Endometrial microvascular endothelial cells (primary cell): ENCODE results near the gene BAX. TPM values are rescaled to one million over a fixed set of nuclear protein-coding genes. Genes with fewer than 3 reads are reported as not detected.

Source experiments
- in situ Hi-C: cut with HindIII; loops from 2 replicates; pipeline ENCODE4 v1.10.0; 2017; ENCODE audit warnings: low sequenced_read_pairs, low pct_unique_long_range_greater_than_20kb; ENCODE audit errors: inconsistent ontology term
- total RNA-seq: library from RNA; depleted of rRNA; stranded (reverse); fragments of >200 nt; gene quantifications from one replicate; pipeline ENCODE4 v1.2.3, GENCODE V29; 2015; ENCODE audit errors: inconsistent ontology term

Gene BAX
- total RNA-seq, 1 donor from 2014 or later, result 149 TPM

DNA sequence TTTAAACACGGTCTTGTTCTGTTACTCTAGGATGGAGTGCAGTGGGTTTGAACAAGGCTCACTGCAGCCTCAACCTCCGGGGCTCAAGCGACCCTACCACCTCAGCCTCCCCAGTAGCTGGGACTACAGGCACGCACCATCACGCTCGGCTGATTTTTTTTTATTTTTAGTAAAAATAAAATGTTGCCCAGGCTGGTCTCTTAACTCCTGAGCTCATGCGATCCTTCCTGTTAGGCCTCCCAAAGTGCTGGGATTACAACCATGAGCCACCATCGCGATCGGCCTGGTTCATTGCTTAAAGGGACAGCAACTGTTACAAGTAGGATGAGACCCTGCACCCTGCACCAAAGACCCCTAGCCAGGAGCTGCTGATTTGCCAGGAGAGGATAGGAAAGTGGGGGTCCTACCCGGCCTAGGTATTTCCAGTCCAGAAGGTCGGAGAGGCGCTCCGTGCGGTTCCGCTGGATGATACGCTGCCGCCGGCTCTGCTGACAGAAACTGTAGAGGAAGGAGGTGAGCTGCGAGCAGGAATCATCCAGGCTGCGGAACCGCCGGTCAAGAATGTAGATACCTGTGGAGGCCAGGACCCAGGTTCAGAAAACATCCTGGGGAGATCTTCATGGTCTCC is 15.6 kb downstream of the BAX start:
- in situ Hi-C loops, result no loop called here

DNA sequence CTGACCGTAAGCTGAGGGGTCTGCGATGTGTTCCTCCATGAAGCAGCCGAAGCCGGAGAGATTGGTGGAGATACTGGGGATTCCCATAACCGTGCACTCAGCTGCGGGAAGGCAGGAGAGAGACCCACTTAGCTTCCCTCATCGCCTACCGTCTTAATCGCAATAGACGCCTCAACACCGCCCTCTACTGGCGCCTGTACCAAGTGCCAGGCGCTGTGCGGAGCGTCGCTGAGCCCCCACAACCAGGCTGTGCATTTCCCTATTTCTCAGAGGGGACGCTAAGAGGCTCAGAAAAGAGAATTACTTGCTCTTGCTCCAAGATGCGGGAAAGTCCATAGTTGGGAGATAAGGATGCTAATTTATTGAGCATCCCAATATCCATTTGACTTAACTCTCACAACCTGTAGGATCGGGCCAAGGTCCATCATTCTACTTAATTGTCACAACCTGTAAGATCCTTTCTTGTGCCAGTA is 16.3 kb downstream of the BAX start:
- in situ Hi-C loops, result no loop called here

DNA sequence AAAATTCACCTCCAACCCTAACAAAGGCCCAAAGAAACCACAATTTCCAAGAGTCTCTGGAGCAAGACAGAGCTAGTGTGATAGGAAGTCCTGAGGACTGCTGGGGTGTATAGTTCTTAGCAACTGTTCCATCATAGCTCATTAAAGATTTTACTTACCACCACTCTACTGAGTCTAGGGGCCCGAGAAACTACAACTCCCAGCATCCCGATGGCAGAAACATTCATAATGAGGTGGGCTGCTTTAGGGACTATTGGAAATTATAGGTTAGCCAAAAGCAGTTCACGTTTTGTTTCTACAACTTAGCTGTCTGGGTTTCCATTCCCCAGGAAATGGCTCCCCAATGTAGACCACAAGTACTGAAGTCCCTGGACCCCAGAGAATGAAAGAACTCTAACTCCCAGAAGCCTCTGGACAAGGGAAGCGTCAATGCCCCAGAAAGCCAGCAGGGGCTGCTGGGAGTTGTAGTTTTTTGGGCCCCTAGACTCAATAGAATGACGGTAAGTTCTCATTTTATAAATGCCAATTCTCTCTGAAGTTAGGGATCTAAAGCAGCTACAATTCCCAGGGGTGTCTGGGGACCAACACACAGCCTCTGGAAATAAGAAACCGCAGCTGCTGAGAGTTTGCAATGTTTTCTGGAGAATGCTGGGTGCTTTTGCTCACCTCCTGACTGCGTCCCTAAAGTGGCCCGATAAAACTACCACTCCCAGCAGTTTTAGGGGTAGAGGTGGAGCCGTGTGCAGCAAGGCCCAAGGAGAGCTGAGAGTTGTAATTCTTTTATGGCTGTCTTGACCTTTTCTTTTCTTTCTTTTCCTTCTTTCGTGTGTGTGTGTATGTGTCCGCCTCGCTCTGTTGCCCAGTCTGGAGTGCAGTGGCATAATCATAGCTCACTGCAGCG is 21.5 kb downstream of the BAX start:
- in situ Hi-C loops, result no loop called here

DNA sequence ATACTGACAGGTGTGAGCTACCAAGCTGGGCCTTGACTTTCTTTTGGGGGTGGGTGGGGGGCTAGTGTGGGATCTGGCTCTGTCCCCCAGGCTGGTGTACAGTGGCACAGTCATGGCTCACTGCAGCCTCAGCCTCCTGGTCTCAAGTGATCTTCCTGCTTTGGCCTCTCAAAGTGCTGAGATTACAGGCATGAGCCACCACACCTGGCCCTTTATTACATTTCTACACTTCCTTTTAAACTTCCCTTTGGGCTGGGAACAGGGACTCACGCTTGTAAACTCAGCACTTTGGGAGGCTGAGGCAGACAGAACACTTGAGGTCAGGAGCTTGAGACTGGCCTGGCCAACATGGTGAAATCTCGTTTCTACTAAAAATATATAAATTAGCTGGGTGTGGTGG is 22.4 kb downstream of the BAX start:
- in situ Hi-C loops, result no loop called here

DNA sequence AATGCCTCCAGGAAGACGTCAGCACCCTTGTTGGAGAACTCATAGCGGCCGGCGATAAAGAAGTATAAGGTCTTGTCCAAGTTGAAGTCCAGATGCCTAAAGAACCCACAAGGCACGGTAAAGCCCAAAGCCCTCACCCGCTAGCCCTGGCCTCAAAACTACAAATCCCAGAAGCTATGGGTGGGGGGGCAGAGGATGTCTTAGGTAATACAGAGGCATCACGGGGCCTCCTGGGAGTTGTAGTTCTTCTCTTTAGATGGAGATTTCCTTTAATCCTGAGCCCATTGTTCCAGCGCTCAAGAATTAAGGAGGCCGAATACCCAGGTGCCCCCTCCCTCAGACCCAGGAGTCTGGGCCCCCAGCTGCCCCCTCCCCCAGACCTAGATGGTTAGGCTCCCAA is 27.6 kb downstream of the BAX start:
- in situ Hi-C loops, result no loop called here

DNA sequence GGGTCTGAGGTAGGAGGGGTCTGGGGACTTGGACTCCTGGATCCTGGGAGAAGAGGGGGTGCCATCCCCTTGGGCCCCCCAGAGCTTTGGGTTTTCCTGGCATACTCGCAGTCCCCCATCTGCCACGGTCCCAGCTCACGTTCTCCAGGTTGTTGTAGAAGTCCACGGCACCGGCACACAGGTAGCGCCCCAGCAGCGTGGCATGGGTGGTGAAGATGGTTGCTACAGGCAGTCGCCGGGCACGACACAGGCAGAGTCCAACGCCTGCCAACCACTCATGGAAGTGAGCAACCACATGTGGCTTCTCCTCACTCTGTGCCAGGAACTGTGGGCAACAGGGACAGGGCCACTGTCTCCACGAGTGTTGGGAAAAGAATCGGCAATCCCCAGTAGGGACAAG is 31.0 kb downstream of the BAX start:
- in situ Hi-C loops, result no loop called here

DNA sequence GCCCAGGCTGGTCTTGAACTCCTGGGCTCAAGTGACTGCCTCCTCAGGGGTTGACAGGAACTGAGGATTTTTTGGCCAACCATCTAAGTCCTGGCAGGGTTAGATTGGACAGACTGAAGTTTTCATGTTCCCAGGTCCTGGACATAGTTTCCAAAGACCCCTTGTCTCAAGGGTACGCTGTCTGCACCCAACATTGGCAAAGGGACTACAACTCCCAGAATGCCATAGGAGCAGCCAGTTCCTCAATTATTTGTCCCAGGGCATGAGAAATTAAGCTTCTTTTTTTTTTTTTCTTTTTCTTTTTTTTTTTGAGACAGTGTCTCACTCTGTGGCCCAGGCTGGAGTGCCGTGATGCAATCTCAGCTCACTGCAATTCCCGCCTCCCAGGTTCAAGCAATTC is 31.5 kb downstream of the BAX start:
- in situ Hi-C loops, result no loop called here

DNA sequence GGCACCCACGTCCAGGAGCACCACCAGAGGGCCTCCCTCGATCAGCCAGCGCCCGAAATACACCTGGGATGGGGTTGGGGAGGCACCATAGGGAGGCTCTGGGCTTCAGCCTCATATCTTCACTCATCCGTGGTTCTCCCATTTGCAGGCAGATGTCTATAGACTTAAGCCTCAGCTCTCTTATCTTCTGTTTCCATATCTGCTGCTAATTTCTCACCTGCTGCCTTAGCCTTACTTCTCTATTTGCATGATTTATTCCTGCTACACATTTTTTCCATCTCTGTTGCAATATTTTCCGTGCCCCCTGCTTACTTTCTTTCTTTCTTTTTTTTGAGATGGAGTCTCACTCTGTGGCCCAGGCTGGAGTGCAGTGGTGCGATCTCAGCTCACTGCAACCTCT is 32.6 kb downstream of the BAX start:
- in situ Hi-C loops, result no loop called here

DNA sequence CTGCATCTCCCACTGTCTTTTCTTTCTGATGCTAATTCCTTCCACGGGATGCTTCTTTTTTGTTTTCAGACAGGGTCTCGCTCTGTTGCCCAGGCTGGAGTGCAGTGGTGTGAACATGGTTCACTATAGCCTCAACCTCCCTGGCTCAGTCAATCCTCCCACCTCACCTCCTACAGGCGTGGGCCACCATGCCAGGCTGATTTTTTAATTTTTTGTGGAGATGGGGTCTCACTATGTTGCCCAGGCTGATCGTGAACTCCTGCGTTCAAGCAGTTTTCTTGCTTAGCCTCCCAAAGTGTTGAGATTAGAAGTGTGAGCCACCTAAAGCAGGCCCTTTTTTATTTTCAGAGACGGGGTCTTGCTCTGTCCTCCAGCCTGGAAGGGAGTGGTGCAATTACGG is 33.6 kb downstream of the BAX start:
- in situ Hi-C loops, result no loop called here

DNA sequence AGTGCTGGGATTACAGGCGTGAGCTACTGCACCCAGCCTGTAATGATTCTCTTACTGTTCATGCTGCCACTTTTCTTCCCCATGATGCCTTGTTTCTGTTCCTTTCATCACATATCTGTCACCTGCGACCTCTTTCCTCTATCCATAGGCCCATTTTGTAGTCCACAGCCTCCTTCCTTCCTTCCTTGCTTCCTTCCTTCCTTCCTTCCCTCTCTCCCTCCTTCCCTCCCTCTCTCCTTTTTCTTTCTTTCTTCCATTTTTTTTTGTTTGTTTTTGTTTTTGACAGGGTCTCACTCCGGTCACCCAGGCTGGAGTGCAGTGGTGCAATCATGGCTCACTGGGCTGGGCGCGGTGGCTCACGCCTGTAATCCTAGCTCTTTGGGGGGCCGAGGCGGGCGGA is 34.2 kb downstream of the BAX start:
- in situ Hi-C loops, result no loop called here

DNA sequence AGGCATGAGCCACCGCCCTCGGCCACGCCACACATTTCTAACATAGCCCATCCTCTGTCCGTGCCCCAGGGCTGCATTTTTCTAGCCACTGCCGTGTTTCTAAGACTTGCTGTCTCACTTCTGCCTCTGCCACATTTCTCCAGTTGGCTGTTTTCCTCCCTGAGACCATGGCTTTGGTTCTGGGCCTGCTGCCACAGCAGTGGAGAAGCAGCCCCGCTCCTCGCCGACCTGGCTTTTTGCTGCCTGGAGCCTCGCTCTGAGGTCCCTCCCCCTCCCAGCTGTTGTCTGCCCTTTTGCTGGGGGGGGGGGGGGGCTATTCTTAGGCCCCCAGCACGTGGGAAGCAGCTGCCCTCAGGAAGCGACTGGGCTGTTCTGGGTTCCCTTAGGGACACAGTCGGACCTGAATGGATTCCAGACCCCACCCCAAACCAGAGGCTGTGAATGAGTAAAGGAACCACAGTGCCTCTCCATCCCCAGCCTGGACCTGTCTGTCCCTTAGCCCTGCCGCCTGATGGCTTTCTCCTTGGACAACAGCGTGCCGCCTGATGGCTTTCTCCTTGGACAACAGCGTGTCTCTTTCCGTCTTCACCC is 35.1 kb downstream of the BAX start:
- in situ Hi-C loops, result loop anchor here (10.0 kb wide), 1 partner anchor 195 kb away; no protein-coding TSS in a partner anchor

DNA sequence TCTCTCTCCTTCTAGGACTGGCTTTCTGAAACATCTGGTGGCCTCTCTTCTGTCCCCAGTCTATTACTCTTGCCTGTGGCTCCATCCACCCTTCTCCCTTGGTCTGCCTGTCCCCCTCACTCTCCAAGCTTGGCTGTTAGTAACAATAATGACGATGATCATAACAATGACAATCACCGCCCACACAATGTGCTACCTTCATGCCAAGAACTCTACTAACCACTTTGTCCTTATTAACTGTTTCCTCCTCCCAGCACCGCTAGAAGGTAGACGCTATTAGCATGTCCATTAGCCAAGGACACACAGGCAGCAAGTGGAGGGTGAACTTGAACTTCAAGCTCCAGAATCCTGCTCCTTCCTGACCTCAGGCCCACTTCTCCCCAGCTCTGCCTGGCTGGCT is 35.7 kb downstream of the BAX start:
- in situ Hi-C loops, result loop anchor here (10.0 kb wide), 1 partner anchor 196 kb away; no protein-coding TSS in a partner anchor

DNA sequence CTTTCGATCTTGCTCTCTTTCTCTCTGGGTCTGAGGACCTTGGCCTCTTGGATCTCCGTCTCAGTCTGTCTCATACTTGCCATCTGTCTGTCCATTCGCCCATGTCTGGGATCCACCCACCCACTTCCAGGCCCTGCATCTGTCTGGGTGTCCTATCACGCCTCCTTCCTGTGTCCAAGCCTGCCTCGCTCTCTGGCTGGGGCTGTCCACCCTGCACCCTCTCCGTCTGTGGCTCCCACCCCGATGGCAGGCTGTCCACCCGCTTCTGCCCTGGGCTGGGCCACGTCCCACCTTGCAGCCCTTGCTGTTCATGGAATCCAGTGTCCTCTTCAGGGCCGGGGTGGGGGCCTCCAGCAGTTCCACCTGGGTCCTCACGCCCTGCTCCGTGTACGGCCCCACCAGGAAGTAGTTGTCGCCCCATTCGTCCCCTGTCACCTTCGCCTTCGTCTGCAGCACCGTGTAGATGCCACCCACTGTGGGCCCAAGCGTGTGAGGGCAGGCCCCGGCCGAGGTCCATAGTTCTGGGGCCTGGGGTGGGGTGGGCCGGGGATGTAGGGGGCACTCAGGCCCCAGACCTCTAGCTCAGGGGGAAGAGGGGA is 36.4 kb downstream of the BAX start:
- in situ Hi-C loops, result loop anchor here (10.0 kb wide), 1 partner anchor 196 kb away; no protein-coding TSS in a partner anchor

DNA sequence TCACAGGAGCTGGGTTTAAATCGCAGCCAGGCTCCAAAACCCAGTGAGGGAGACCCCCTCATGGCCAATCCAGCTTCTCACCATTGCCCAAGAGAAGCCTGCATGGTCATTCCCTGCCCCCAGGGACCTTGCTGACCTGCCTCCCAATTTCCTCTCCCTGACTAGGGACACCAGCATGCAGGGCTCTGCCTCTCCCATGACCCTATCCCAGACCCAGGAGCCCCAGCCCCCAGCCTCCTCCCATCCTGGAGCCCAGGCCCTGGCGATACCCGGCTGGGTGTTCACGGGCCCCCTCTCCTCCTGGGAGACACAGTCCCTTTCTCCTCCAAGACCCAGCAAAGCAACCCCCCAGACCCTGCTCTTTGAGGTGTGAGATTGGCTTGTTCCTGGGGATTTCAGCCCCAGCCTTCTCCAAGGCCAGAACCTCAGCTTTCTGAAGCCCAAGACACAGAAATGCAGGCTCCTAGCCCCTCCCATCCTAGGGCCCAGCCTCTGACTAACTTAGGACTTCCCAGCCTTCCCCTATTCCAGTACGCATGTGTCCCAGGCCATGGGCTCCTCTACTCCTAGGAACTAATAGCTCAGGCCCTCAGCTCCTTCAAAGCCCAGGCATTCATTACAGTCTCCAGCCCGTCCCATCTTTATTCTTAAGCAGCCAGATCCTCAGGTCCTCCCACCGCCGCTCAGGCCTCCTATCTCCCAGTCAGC is 37.4 kb downstream of the BAX start:
- in situ Hi-C loops, result loop anchor here (10.0 kb wide), 1 partner anchor 197 kb away; no protein-coding TSS in a partner anchor

DNA sequence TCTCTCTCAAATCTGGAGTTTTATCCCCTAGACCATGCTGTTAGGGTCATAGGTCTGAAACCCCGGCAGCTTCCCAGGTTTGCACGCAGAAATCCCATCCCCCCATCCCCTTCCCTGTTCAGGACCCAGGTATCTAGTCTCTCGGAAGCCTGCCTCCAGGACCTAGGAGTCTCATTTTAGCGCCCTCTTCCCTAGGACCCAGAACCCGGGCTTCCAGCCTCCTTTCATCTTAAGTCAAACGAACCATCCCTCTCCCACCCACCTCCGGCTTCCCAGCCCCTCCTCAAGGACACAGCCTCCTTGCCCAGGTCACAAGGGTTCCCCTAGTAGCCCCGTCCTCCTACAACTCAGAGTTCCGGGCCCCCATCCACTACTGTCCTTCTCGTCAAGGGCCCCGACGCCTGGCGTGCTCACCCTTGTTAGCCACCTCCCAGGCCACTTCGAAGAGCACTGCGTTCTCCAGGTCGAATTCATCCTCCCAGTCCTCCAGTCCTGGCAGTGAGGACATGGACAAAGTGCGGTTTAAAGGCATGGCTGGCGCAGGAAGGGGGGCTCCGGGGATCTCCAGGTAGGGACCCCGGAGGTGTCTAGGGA is 38.0 kb downstream of the BAX start:
- in situ Hi-C loops, result loop anchor here (10.0 kb wide), 1 partner anchor 198 kb away; no protein-coding TSS in a partner anchor

DNA sequence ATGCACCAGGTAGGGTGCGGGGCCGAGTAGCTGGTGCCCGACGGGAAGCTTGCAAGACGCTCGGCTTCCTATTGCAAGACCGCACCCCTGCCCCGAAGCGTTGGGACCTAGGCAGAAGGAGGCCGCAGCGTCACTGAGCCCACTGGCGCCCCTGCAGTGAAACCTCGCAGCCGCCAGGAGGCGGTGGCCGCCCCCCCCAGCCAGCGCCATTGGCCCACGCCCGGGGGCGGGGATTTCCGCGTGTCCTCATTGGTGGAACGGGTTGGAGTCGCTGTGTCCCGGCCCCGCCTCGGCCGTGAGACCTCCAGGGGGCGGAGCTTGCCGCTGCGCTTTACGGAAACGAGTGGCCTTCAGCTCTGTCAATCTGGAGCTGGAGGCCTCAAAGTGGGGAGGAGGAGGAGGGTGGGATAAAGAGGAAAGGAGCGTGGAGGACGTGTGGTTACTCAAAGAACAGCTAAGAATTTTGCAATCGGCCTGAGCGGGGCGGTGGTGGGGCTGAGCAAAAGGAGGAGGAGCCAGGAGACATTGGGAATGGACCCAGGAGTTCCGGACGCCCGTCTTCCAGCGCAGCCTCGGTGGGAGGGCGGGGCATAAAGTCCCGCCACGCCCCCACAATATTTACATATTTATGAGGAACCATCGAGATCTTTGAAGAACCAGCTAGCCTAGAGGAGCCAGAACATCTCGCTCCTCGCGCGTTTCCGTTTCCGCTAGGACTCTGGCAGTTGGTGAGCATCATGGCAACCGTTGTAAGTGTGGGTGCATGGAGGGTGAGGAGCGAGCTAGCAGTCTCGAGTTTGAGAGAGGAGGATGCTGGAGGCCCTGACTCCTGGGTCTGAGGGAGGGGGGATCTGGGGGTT is 38.7 kb downstream of the BAX start, which contains the start of the genes GYS1 and RUVBL2:
Gene GYS1, minus strand, starts transcription at position 135 of the 860 bp plus-strand sequence. CDS start 197 bp downstream, outside the sequence.
Gene RUVBL2, plus strand, starts transcription at position 713 of the 860 bp plus-strand sequence. Its CDS starts 25 bp downstream, at position 738.
- in situ Hi-C loops, result loop anchor here (10.0 kb wide), 1 partner anchor 199 kb away; no protein-coding TSS in a partner anchor

DNA sequence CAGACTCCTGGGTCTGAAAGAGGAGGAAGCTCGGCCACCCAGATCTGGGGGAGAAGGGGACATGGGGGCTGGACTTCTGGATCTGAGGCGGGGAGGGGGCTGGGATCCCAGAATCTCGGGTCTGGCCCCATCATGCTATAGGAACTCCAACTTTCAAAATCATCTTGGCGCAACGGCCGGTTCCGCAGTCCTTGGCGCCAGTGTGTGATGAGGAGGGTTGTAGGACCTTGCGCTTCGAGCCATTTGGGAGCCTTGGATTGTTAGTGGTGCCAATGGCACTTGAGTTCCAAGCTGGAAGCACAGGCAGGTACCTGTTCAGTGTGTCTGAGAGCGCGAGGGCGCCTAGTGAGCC is 39.3 kb downstream of the BAX start:
- in situ Hi-C loops, result loop anchor here (10.0 kb wide), 1 partner anchor 199 kb away; no protein-coding TSS in a partner anchor
